ENCODE measurements around the gene CALN1.

CALN1 gene

DNA sequence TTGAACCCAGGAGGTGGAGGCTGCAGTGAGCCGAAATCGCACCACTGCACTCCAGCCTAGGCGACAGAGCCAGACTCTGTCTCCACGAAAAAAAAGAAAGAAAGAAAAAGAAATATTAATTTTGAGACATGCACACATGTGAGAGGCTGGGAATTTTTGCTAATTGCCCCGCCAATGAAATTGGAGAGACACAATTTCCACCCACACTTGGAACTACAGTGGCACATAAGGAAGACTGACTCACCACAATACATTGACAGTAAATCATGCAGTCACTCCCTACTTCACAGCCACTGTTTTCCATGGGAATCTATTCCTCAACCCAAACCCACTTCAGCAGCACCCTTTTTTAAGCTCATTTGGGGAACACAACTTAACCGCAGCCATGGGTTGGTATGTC, 139.7 kb downstream of the CALN1 start:
- H3K14ac ChIP-seq (ENCODE audit: low read length in 2 of 2): no peak overlapping the region

DNA sequence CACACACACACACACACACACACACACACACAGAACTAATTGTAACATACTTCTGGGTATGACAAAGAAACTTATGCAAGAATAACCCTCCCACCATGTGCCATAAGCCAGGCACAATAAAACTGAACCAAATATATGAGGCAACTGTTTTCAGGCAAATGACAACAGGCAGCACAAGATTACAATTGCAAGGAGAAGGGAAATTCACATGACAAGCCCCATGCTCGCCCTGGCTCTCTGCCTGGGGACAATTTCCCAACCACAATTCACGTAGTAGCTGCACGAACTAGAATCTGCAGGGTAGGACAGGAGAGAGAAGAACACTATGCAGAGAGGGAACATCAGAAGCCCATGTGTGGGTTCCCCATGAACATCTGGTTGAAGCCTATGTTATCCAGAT, 143.3 kb downstream of the CALN1 start:
- Histone ChIP-seq H2BK120ac (ENCODE audit: low read depth, low read length) (no peak overlapping the region), H3K4me2 (ENCODE audit: low read length, poor library complexity, severe bottlenecking) (no peak overlapping the region), H3K36me3 (ENCODE audit: control insufficient read depth in 1 of 2, insufficient read depth in 2 of 2, low read depth in 1 of 2, low read length in 2 of 2) (no peaks in the 10 kb centered on the region), H3K14ac (ENCODE audit: low read length in 2 of 2) (no peak overlapping the region), H3K4ac (ENCODE audit: low read depth in 1 of 2, low read length in 2 of 2) (no peak overlapping the region), H3K4me1 (ENCODE audit: control insufficient read depth, insufficient read depth, low read depth, low read length) (no peaks in the 10 kb centered on the region), H2AK5ac (ENCODE audit: low read length, severe bottlenecking) (no peak overlapping the region), H3K18ac (ENCODE audit: low read depth in 1 of 2, low read length in 2 of 2) (no peak overlapping the region), H3K27ac (ENCODE audit: low read length, poor library complexity, severe bottlenecking) (no peak overlapping the region), H4K8ac (ENCODE audit: low read length) (no peak overlapping the region), H3K23ac (ENCODE audit: low read length in 2 of 2) (no peak overlapping the region), H3K9ac (ENCODE audit: low read length) (no peak overlapping the region), H2AFZ (ENCODE audit: low read depth, low read length) (no peak overlapping the region), H4K91ac (ENCODE audit: low read length) (no peak overlapping the region), H3K9me3 (ENCODE audit: control insufficient read depth, low read length) (no peaks in the 10 kb centered on the region), H2BK12ac (ENCODE audit: low read length in 2 of 2) (no peak overlapping the region), H3K79me1 (replicated peaks; ENCODE audit: low read length, poor library complexity, severe bottlenecking) (no peaks in the 10 kb centered on the region), H2BK15ac (ENCODE audit: low read depth, poor library complexity, severe bottlenecking) (no peak overlapping the region), H3K27me3 (ENCODE audit: control insufficient read depth in 1 of 2, insufficient read depth in 1 of 2, low read length in 2 of 2) (no peaks in the 10 kb centered on the region), H3K4me3 (ENCODE audit: insufficient read depth in 1 of 2, low read depth in 1 of 2, low read length in 2 of 2) (no peak overlapping the region), H2BK5ac (ENCODE audit: low read depth, low read length, poor library complexity, severe bottlenecking) (no peak overlapping the region)
- 81% methylated on average over 3 of the region's 3 CpGs for WGBS
- DNase-seq: no peak

More for the DNA sequence above, 139.7 kb downstream of the CALN1 start:
- H2BK5ac ChIP-seq (ENCODE audit: low read depth, low read length, poor library complexity, severe bottlenecking): no peak overlapping the region
- no peak overlapping the region for H3K9ac ChIP-seq (ENCODE audit: low read length)
- no peak overlapping the region for H2AK5ac ChIP-seq (ENCODE audit: low read length, severe bottlenecking)
- H3K79me1 ChIP-seq (replicated peaks; ENCODE audit: low read length, poor library complexity, severe bottlenecking): no peaks in the 10 kb centered on the region
- H2AFZ ChIP-seq (ENCODE audit: low read depth, low read length): no peak overlapping the region
- H3K4me3 ChIP-seq (ENCODE audit: insufficient read depth in 1 of 2, low read depth in 1 of 2, low read length in 2 of 2): no peak overlapping the region
- H4K8ac ChIP-seq (ENCODE audit: low read length): no peak overlapping the region
- peaks cover 12% of the 10 kb centered on the region for H3K9me3 ChIP-seq (ENCODE audit: control insufficient read depth, low read length)
- no peaks in the 10 kb centered on the region for H3K27me3 ChIP-seq (ENCODE audit: control insufficient read depth in 1 of 2, insufficient read depth in 1 of 2, low read length in 2 of 2)
- no peak overlapping the region for H3K18ac ChIP-seq (ENCODE audit: low read depth in 1 of 2, low read length in 2 of 2)
- no peak overlapping the region for H3K27ac ChIP-seq (ENCODE audit: low read length, poor library complexity, severe bottlenecking)
- H3K4me2 ChIP-seq (ENCODE audit: low read length, poor library complexity, severe bottlenecking): no peak overlapping the region
- no peaks in the 10 kb centered on the region for H3K36me3 ChIP-seq (ENCODE audit: control insufficient read depth in 1 of 2, insufficient read depth in 2 of 2, low read depth in 1 of 2, low read length in 2 of 2)
- DNase-seq: no peak
- no peak overlapping the region for H3K23ac ChIP-seq (ENCODE audit: low read length in 2 of 2)
- H3K4me1 ChIP-seq (ENCODE audit: control insufficient read depth, insufficient read depth, low read depth, low read length): no peaks in the 10 kb centered on the region
- no peak overlapping the region for H3K4ac ChIP-seq (ENCODE audit: low read depth in 1 of 2, low read length in 2 of 2)
- no peak overlapping the region for H4K91ac ChIP-seq (ENCODE audit: low read length)
- H2BK12ac ChIP-seq (ENCODE audit: low read length in 2 of 2): no peak overlapping the region
- no peak overlapping the region for H2BK120ac ChIP-seq (ENCODE audit: low read depth, low read length)
- whole genome bisulfite sequencing: 95% methylated on average over 4 of the region's 6 CpGs
- H2BK15ac ChIP-seq (ENCODE audit: low read depth, poor library complexity, severe bottlenecking): no peak overlapping the region

DNA sequence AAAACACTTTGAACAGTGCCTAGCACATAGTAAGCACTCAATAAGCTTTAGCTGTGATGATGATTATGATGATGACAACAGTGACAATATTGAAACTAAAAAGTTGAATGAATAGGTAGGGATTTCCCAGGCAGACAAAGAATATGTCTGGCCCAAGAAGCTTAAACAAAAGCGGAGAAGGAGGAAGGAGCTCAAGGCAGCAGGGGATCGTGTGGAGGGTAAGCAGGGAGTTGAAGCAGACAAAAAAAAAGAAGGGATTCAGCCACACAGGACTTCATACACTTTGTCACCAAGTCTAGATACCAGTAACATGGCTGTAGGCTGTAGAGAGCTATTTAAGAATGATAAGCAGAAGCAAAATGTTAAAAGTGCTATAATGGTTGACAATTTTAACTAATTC, 144.0 kb downstream of the CALN1 start:
- no peak overlapping the region for H3K4me3 ChIP-seq (ENCODE audit: insufficient read depth in 1 of 2, low read depth in 1 of 2, low read length in 2 of 2)
- no peak overlapping the region for H2AK5ac ChIP-seq (ENCODE audit: low read length, severe bottlenecking)
- no peak overlapping the region for H3K4me2 ChIP-seq (ENCODE audit: low read length, poor library complexity, severe bottlenecking)
- H3K4ac ChIP-seq (ENCODE audit: low read depth in 1 of 2, low read length in 2 of 2): no peak overlapping the region
- no peak overlapping the region for H4K91ac ChIP-seq (ENCODE audit: low read length)
- no peak overlapping the region for H3K9ac ChIP-seq (ENCODE audit: low read length)
- no peak overlapping the region for H2BK12ac ChIP-seq (ENCODE audit: low read length in 2 of 2)
- H3K4me1 ChIP-seq (ENCODE audit: control insufficient read depth, insufficient read depth, low read depth, low read length): no peaks in the 10 kb centered on the region
- DNase-seq: no peak
- no peak overlapping the region for H2BK15ac ChIP-seq (ENCODE audit: low read depth, poor library complexity, severe bottlenecking)
- H3K27me3 ChIP-seq (ENCODE audit: control insufficient read depth in 1 of 2, insufficient read depth in 1 of 2, low read length in 2 of 2): no peaks in the 10 kb centered on the region
- no peak overlapping the region for H3K27ac ChIP-seq (ENCODE audit: low read length, poor library complexity, severe bottlenecking)
- H4K8ac ChIP-seq (ENCODE audit: low read length): no peak overlapping the region
- no peaks in the 10 kb centered on the region for H3K79me1 ChIP-seq (replicated peaks; ENCODE audit: low read length, poor library complexity, severe bottlenecking)
- no peaks in the 10 kb centered on the region for H3K36me3 ChIP-seq (ENCODE audit: control insufficient read depth in 1 of 2, insufficient read depth in 2 of 2, low read depth in 1 of 2, low read length in 2 of 2)
- 80% methylated on average over 1 of the region's 2 CpGs for WGBS
- no peak overlapping the region for H2BK5ac ChIP-seq (ENCODE audit: low read depth, low read length, poor library complexity, severe bottlenecking)
- no peaks in the 10 kb centered on the region for H3K9me3 ChIP-seq (ENCODE audit: control insufficient read depth, low read length)
- H3K18ac ChIP-seq (ENCODE audit: low read depth in 1 of 2, low read length in 2 of 2): no peak overlapping the region
- H3K14ac ChIP-seq (ENCODE audit: low read length in 2 of 2): no peak overlapping the region
- H3K23ac ChIP-seq (ENCODE audit: low read length in 2 of 2): no peak overlapping the region
- H2AFZ ChIP-seq (ENCODE audit: low read depth, low read length): no peak overlapping the region
- no peak overlapping the region for H2BK120ac ChIP-seq (ENCODE audit: low read depth, low read length)

DNA sequence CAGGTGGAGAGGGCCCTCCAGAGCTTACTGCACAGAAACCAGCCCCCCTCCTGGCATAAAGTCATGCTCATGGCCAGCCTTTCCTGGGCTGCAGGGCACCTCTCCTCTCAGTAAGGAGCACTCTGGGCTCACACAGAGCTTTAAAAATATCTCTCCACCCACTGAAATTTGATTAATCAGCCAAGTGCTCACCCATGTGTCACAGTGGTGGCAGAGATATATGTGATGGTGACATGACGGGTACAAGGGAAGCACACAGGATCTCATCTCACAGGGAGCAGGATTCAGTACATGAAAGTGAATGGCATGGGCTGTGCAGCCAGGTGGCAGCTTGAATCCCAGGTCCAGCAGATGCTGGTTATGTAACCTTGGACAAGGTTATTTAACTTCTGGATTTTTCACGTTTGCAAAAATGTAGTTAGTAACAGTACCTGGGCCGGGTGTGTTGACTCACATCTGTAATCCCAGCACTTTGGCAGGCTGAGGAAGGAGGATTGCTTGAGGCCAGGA, 144.8 kb downstream of the CALN1 start:
- DNase-seq: no peak
- no peak overlapping the region for H2AK5ac ChIP-seq (ENCODE audit: low read length, severe bottlenecking)
- no peak overlapping the region for H2BK5ac ChIP-seq (ENCODE audit: low read depth, low read length, poor library complexity, severe bottlenecking)
- H3K27ac ChIP-seq (ENCODE audit: low read length, poor library complexity, severe bottlenecking): no peak overlapping the region
- no peak overlapping the region for H3K4me3 ChIP-seq (ENCODE audit: insufficient read depth in 1 of 2, low read depth in 1 of 2, low read length in 2 of 2)
- no peaks in the 10 kb centered on the region for H3K79me1 ChIP-seq (replicated peaks; ENCODE audit: low read length, poor library complexity, severe bottlenecking)
- H2BK15ac ChIP-seq (ENCODE audit: low read depth, poor library complexity, severe bottlenecking): no peak overlapping the region
- H3K4me1 ChIP-seq (ENCODE audit: control insufficient read depth, insufficient read depth, low read depth, low read length): no peaks in the 10 kb centered on the region
- H3K27me3 ChIP-seq (ENCODE audit: control insufficient read depth in 1 of 2, insufficient read depth in 1 of 2, low read length in 2 of 2): no peaks in the 10 kb centered on the region
- no peak overlapping the region for H4K8ac ChIP-seq (ENCODE audit: low read length)
- H3K9me3 ChIP-seq (ENCODE audit: control insufficient read depth, low read length): no peaks in the 10 kb centered on the region
- H3K4ac ChIP-seq (ENCODE audit: low read depth in 1 of 2, low read length in 2 of 2): no peak overlapping the region
- H2AFZ ChIP-seq (ENCODE audit: low read depth, low read length): no peak overlapping the region
- WGBS: 61% methylated on average over 3 of the region's 3 CpGs
- H3K23ac ChIP-seq (ENCODE audit: low read length in 2 of 2): no peak overlapping the region
- H3K9ac ChIP-seq (ENCODE audit: low read length): no peak overlapping the region
- H4K91ac ChIP-seq (ENCODE audit: low read length): no peak overlapping the region
- H2BK120ac ChIP-seq (ENCODE audit: low read depth, low read length): no peak overlapping the region
- no peak overlapping the region for H3K14ac ChIP-seq (ENCODE audit: low read length in 2 of 2)
- no peak overlapping the region for H2BK12ac ChIP-seq (ENCODE audit: low read length in 2 of 2)
- no peak overlapping the region for H3K18ac ChIP-seq (ENCODE audit: low read depth in 1 of 2, low read length in 2 of 2)
- no peaks in the 10 kb centered on the region for H3K36me3 ChIP-seq (ENCODE audit: control insufficient read depth in 1 of 2, insufficient read depth in 2 of 2, low read depth in 1 of 2, low read length in 2 of 2)
- no peak overlapping the region for H3K4me2 ChIP-seq (ENCODE audit: low read length, poor library complexity, severe bottlenecking)
